ENCODE data around the gene PAQR4. TPM values are rescaled to one million over a fixed set of nuclear protein-coding genes. Genes with fewer than 3 reads are reported as not detected.

Gene PAQR4
- 17.5 TPM for polyA plus RNA-seq (2013, experiment 1 of 2)
- 16.7 TPM for polyA plus RNA-seq (2013, experiment 2 of 2)

DNA sequence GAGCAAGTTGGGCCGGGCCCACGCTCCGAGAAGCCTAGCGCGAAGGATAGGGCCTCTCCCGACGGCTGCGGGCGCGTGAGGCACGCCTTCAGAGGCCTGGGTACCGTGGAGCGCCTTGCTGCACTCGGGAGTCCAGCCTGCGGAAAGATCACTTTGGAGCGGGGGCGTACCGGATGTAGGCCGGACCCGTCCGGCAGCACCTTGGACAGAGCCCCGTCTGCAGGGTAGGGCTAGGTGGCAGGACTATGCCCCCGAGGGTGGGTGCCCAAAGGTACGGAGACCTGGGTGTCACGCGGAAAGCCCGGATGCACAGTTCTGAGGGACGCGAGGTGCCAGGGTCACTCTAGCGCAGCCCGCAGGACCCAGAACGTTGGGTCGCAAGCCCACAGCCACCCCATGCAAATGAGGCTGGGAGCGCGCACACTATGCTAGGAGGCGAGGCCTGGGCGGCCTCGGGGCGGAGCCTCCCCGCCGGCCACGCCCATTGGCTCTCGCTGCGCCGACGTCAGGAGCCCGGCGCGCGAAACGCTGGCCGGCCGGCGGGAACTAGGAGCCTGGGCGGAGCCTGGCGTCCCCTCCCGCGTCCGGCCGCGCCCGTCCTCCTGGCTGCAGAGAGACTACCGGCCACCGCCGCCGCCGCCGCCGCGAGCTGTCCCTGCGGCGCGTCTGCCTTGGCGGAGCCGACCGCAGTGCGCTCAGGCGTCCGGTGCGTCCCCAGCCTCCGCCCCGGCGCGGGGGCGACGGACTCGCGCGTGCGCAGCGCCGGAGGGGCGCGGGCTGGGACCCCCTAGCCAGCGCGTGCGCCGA lies at the start of gene PAQR4:
Gene PAQR4 (plus strand): TSS at position 611 of the 807 bp plus-strand sequence. CDS start 327 bp downstream, outside the sequence.
- H2BK5ac ChIP-seq (ENCODE audit: low read length): peak within 1 kb of the TSS; percentile 35
- H3K4me2 ChIP-seq (ENCODE audit: insufficient read depth, low read length, poor library complexity, severe bottlenecking): peak within 1 kb of the TSS; percentile 96
- H3K36me3 ChIP-seq (replicated peaks in 1 of 2; ENCODE audit: control insufficient read depth in 2 of 2, insufficient read depth in 2 of 2, low read length in 2 of 2): peaks cover 11 to 32% of the 10 kb centered on the region in 2 donors
- H3K27ac ChIP-seq (replicated peaks; ENCODE audit: low read length): peak within 1 kb of the TSS; percentile 56
- no peaks in the 10 kb centered on the region for H3K9me3 ChIP-seq (replicated peaks in 1 of 2; ENCODE audit: control insufficient read depth in 2 of 2, insufficient read depth in 1 of 2, low read depth in 1 of 2, low read length in 2 of 2)
- H2AK5ac ChIP-seq (ENCODE audit: low read depth, low read length): peak within 1 kb of the TSS; percentile 74
- no peak within 1 kb of the TSS for H4K91ac ChIP-seq (ENCODE audit: low read depth, low read length, poor library complexity)
- peak within 1 kb of the TSS; percentile 90 for H3K23ac ChIP-seq (ENCODE audit: low read depth, low read length, poor library complexity)
- H3K4ac ChIP-seq (ENCODE audit: low read length): no peak within 1 kb of the TSS
- H3K79me1 ChIP-seq (ENCODE audit: low read depth, low read length): peaks cover 17% of the 10 kb centered on the region
- WGBS, 2 donors (ENCODE audit: extremely low coverage in 2 of 2, insufficient read length in 2 of 2, insufficient replicate concordance in 1 of 2): no CpG with 5 or more reads among the region's 98 CpGs
- peak within 1 kb of the TSS; percentile 73 for H3K18ac ChIP-seq (ENCODE audit: low read length)
- H2BK15ac ChIP-seq (ENCODE audit: low read length): peak within 1 kb of the TSS; percentile 89
- peak; percentile 91 for DNase-seq (ENCODE audit: low spot score)
- H3K4me1 ChIP-seq (ENCODE audit: control insufficient read depth in 2 of 2, insufficient read depth in 1 of 2, low read depth in 1 of 2, low read length in 2 of 2): peaks cover 15 to 18% of the 10 kb centered on the region in 2 donors
- peak within 1 kb of the TSS; percentile 90 for H3K14ac ChIP-seq (ENCODE audit: low read length)
- no peak within 1 kb of the TSS for H2BK120ac ChIP-seq (ENCODE audit: low read depth, low read length)
- H3K9ac ChIP-seq (ENCODE audit: low read depth, low read length, poor library complexity): peak within 1 kb of the TSS; percentile 99
- H2BK12ac ChIP-seq (ENCODE audit: low read length): peak within 1 kb of the TSS; percentile 30
- H2AFZ ChIP-seq (ENCODE audit: low read length): peak within 1 kb of the TSS; percentile 78
- no peak within 1 kb of the TSS for H4K8ac ChIP-seq (ENCODE audit: low read depth, low read length)
- H3K27me3 ChIP-seq (ENCODE audit: control insufficient read depth in 3 of 3, insufficient read depth in 3 of 3, low read depth in 1 of 3, low read length in 3 of 3): peaks cover 0 to 23% (median 4%) of the 10 kb centered on the region in 3 experiments
- H3K4me3 ChIP-seq (ENCODE audit: low read length in 2 of 2): peak within 1 kb of the TSS; percentile 52 to 95

GRCh38 chr16:2919511-2920255 lies 49.5 kb upstream of the PAQR4 start:
- no peak overlapping the region for H2AFZ ChIP-seq (ENCODE audit: low read length)
- no peaks in the 10 kb centered on the region for H3K4me1 ChIP-seq (ENCODE audit: control insufficient read depth in 2 of 2, insufficient read depth in 1 of 2, low read depth in 1 of 2, low read length in 2 of 2)
- no peak overlapping the region for H4K8ac ChIP-seq (ENCODE audit: low read depth, low read length)
- no peak overlapping the region for H3K23ac ChIP-seq (ENCODE audit: low read depth, low read length, poor library complexity)
- H2BK120ac ChIP-seq (ENCODE audit: low read depth, low read length): no peak overlapping the region
- no peak overlapping the region for H3K4me2 ChIP-seq (ENCODE audit: insufficient read depth, low read length, poor library complexity, severe bottlenecking)
- WGBS, 2 donors (ENCODE audit: extremely low coverage in 2 of 2, insufficient read length in 2 of 2, insufficient replicate concordance in 1 of 2): no CpG with 5 or more reads among the region's 13 CpGs
- no peak overlapping the region for H2BK12ac ChIP-seq (ENCODE audit: low read length)
- H2BK15ac ChIP-seq (ENCODE audit: low read length): no peak overlapping the region
- H3K36me3 ChIP-seq (replicated peaks in 1 of 2; ENCODE audit: control insufficient read depth in 2 of 2, insufficient read depth in 2 of 2, low read length in 2 of 2): peaks cover 0 to 28% of the 10 kb centered on the region in 2 donors
- no peak overlapping the region for H3K4ac ChIP-seq (ENCODE audit: low read length)
- H4K91ac ChIP-seq (ENCODE audit: low read depth, low read length, poor library complexity): no peak overlapping the region
- H3K27me3 ChIP-seq (ENCODE audit: control insufficient read depth in 3 of 3, insufficient read depth in 3 of 3, low read depth in 1 of 3, low read length in 3 of 3): no peaks in the 10 kb centered on the region
- no peak overlapping the region for H3K4me3 ChIP-seq (ENCODE audit: low read length in 2 of 2)
- H3K9me3 ChIP-seq (replicated peaks in 1 of 2; ENCODE audit: control insufficient read depth in 2 of 2, insufficient read depth in 1 of 2, low read depth in 1 of 2, low read length in 2 of 2): no peaks in the 10 kb centered on the region
- no peak overlapping the region for H3K14ac ChIP-seq (ENCODE audit: low read length)
- peak; percentile 76 for DNase-seq (ENCODE audit: low spot score)
- no peak overlapping the region for H3K27ac ChIP-seq (replicated peaks; ENCODE audit: low read length)
- H3K9ac ChIP-seq (ENCODE audit: low read depth, low read length, poor library complexity): no peak overlapping the region
- no peak overlapping the region for H2BK5ac ChIP-seq (ENCODE audit: low read length)
- H3K79me1 ChIP-seq (ENCODE audit: low read depth, low read length): no peaks in the 10 kb centered on the region
- no peak overlapping the region for H2AK5ac ChIP-seq (ENCODE audit: low read depth, low read length)
- H3K18ac ChIP-seq (ENCODE audit: low read length): no peak overlapping the region

DNA sequence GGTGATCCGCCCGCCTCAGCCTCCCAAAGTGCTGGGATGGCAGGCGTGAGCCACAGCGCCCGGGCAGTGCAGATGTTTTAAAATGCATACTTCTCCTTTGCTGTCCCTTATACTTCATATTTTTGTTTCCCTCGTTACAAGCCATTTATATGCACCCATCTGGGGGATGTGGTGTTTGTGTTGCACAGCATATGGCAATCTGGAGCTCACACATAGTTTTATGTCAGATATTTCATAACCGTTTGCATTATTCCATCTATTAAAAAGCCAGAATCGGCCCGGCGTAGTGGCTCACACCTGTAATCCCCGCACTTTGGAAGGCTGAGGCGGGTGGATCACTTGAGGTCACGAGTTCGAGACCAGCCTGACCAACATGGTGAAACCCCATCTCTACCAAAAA lies 45.7 kb upstream of the PAQR4 start:
- H2BK15ac ChIP-seq (ENCODE audit: low read length): no peak overlapping the region
- WGBS, 2 donors (ENCODE audit: extremely low coverage in 2 of 2, insufficient read length in 2 of 2, insufficient replicate concordance in 1 of 2): no CpG with 5 or more reads among the region's 14 CpGs
- no peak overlapping the region for H3K9ac ChIP-seq (ENCODE audit: low read depth, low read length, poor library complexity)
- H2AFZ ChIP-seq (ENCODE audit: low read length): no peak overlapping the region
- H3K4ac ChIP-seq (ENCODE audit: low read length): no peak overlapping the region
- H2AK5ac ChIP-seq (ENCODE audit: low read depth, low read length): no peak overlapping the region
- no peak overlapping the region for H3K27ac ChIP-seq (replicated peaks; ENCODE audit: low read length)
- H3K79me1 ChIP-seq (ENCODE audit: low read depth, low read length): peaks cover 5% of the 10 kb centered on the region
- no peak for DNase-seq (ENCODE audit: low spot score)
- H4K91ac ChIP-seq (ENCODE audit: low read depth, low read length, poor library complexity): no peak overlapping the region
- no peak overlapping the region for H3K14ac ChIP-seq (ENCODE audit: low read length)
- no peak overlapping the region for H2BK120ac ChIP-seq (ENCODE audit: low read depth, low read length)
- no peak overlapping the region for H2BK5ac ChIP-seq (ENCODE audit: low read length)
- H3K36me3 ChIP-seq (replicated peaks in 1 of 2; ENCODE audit: control insufficient read depth in 2 of 2, insufficient read depth in 2 of 2, low read length in 2 of 2): peaks cover 0 to 16% of the 10 kb centered on the region in 2 donors
- H3K4me2 ChIP-seq (ENCODE audit: insufficient read depth, low read length, poor library complexity, severe bottlenecking): no peak overlapping the region
- no peak overlapping the region for H3K4me3 ChIP-seq (ENCODE audit: low read length in 2 of 2)
- peaks cover 0 to 14% of the 10 kb centered on the region in 2 donors for H3K4me1 ChIP-seq (ENCODE audit: control insufficient read depth in 2 of 2, insufficient read depth in 1 of 2, low read depth in 1 of 2, low read length in 2 of 2)
- H4K8ac ChIP-seq (ENCODE audit: low read depth, low read length): no peak overlapping the region
- no peaks in the 10 kb centered on the region for H3K9me3 ChIP-seq (replicated peaks in 1 of 2; ENCODE audit: control insufficient read depth in 2 of 2, insufficient read depth in 1 of 2, low read depth in 1 of 2, low read length in 2 of 2)
- no peak overlapping the region for H3K18ac ChIP-seq (ENCODE audit: low read length)
- no peak overlapping the region for H2BK12ac ChIP-seq (ENCODE audit: low read length)
- H3K23ac ChIP-seq (ENCODE audit: low read depth, low read length, poor library complexity): no peak overlapping the region
- H3K27me3 ChIP-seq (ENCODE audit: control insufficient read depth in 3 of 3, insufficient read depth in 3 of 3, low read depth in 1 of 3, low read length in 3 of 3): no peaks in the 10 kb centered on the region
